NCI-H2107 treated with DMSO at 0.1 percent for 48 hours (cell line): ENCODE results near the gene AKAP6.

Experiments used
- DNase-seq: peaks from one replicate; lab custom pipeline; 2025; ENCODE audit not compliant: unreplicated experiment; lab: John Stamatoyannopoulos, UW

The AKAP6 gene

GRCh38 chr14:32809255-32809654 lies 480.2 kb downstream of the AKAP6 start:
- no peak for DNase-seq

- DNase-seq, result no peak
Observed at GRCh38 chr14:32813401-32813800, 484.3 kb downstream of the AKAP6 start.

GRCh38 chr14:32814721-32815120 lies 485.6 kb downstream of the AKAP6 start:
- no peak for DNase-seq

- DNase-seq, result no peak
Observed at GRCh38 chr14:32816588-32816987, 487.5 kb downstream of the AKAP6 start.

- no peak for DNase-seq
Observed at GRCh38 chr14:32817780-32818179, 488.7 kb downstream of the AKAP6 start.

GRCh38 chr14:32818581-32818980 lies 489.5 kb downstream of the AKAP6 start:
- DNase-seq, result no peak

GRCh38 chr14:32820181-32820580 lies 491.1 kb downstream of the AKAP6 start:
- DNase-seq, result no peak

- DNase-seq, result no peak
Observed at GRCh38 chr14:32820682-32821081, 491.6 kb downstream of the AKAP6 start.

- DNase-seq, result no peak
Observed at GRCh38 chr14:32821964-32822653, 493.0 kb downstream of the AKAP6 start.

GRCh38 chr14:32823706-32824105 lies 494.6 kb downstream of the AKAP6 start:
- no peak for DNase-seq

- no peak for DNase-seq
Observed at GRCh38 chr14:32824195-32824594, 495.1 kb downstream of the AKAP6 start.

GRCh38 chr14:32825058-32825457 lies 496.0 kb downstream of the AKAP6 start:
- DNase-seq, result no peak

GRCh38 chr14:32826404-32827082 lies 497.4 kb downstream of the AKAP6 start:
- no peak for DNase-seq

GRCh38 chr14:32827514-32827913 lies 498.4 kb downstream of the AKAP6 start:
- no peak for DNase-seq

GRCh38 chr14:32835924-32836323 lies 506.8 kb downstream of the AKAP6 start:
- DNase-seq, result no peak

GRCh38 chr14:32841698-32842097 lies 512.6 kb downstream of the AKAP6 start:
- DNase-seq, result no peak

- no peak for DNase-seq
Observed at GRCh38 chr14:32846821-32847365, 517.8 kb downstream of the AKAP6 start.

GRCh38 chr14:32847867-32848266 lies 518.8 kb downstream of the AKAP6 start:
- DNase-seq, result no peak

GRCh38 chr14:32865827-32866376 lies 536.8 kb downstream of the AKAP6 start:
- no peak for DNase-seq

GRCh38 chr14:32883188-32883587 lies 554.1 kb downstream of the AKAP6 start:
- DNase-seq, result no peak
